ENCODE results near the gene SLC38A3. TPM values are rescaled to one million over a fixed set of nuclear protein-coding genes. Genes with fewer than 3 reads are reported as not detected.
A peak's percentile ranks its signal among the peaks of the same experiment; 100 is the strongest.

The SLC38A3 gene
- total and polyA plus RNA-seq, 2 experiments from 2014 or later = 0.36 TPM; not detected in 1

- peak; percentile 100 for DNase-seq
- peaks cover 15% of the 10 kb centered on the region for H3K4me1 ChIP-seq (ENCODE audit: insufficient read depth)
- peaks cover 4% of the 10 kb centered on the region; the same call in 1 of the 2 replicates for H3F3A ChIP-seq (ENCODE audit: insufficient read depth)
- H3K27ac ChIP-seq = peak within 1 kb of the TSS; percentile 68
- H3K9ac ChIP-seq = peak within 1 kb of the TSS; percentile 89
- peak within 1 kb of the TSS; percentile 94 for H3K4me3 ChIP-seq
- no peaks in the 10 kb centered on the region for H4K20me1 ChIP-seq (ENCODE audit: insufficient read depth)
- H3K9me2 ChIP-seq (ENCODE audit: insufficient read depth) = no peaks in the 10 kb centered on the region
- peak within 1 kb of the TSS; percentile 97 for H3K4me2 ChIP-seq (ENCODE audit: unreplicated experiment)
- no peaks in the 10 kb centered on the region for H3K9me3 ChIP-seq (ENCODE audit: low read depth)
- peak within 1 kb of the TSS; percentile 77 for H2AFZ ChIP-seq
- 2% methylated on average over 42 to 75 of the region's 75 CpGs for WGBS, 2 experiments (ENCODE audit: low coverage in 1 of 2, low lambda C conversion rate in 2 of 2, missing lambda C conversion rate in 2 of 2)
- no peak for TF ChIP-seq EZH2phosphoT487 (IDR thresholded peaks at IDR 0.05; ENCODE audit: insufficient read depth, low read depth)
- TF ChIP-seq EZH2 (IDR thresholded peaks at IDR 0.05; ENCODE audit: insufficient read depth, poor library complexity, severe bottlenecking) = no peak
- no peaks in the 10 kb centered on the region for H3K36me3 ChIP-seq (ENCODE audit: low read depth)
- H3K27me3 ChIP-seq (replicated peaks; ENCODE audit: insufficient read depth) = no peaks in the 10 kb centered on the region
- in situ Hi-C loops (cut with MboI) = no loop called here
- H3K79me2 ChIP-seq (ENCODE audit: insufficient read depth) = peaks cover 48% of the 10 kb centered on the region
Measured at GRCh38 chr3:50235716-50236483, 30.8 kb downstream of the SLC38A3 start, which contains the start of gene GNAI2. Gene GNAI2 (plus strand): TSS chr3:50236204. CDS start chr3:50236336, 132 bp downstream.

GRCh38 chr3:50236484-50237132 lies 31.5 kb downstream of the SLC38A3 start:
- Histone ChIP-seq H3K9ac (peak overlapping the region; percentile 89), H2AFZ (no peak overlapping the region), H3K4me2 (ENCODE audit: unreplicated experiment) (peak overlapping the region; percentile 97), H3K9me2 (ENCODE audit: insufficient read depth) (no peaks in the 10 kb centered on the region), H3K4me1 (ENCODE audit: insufficient read depth) (peaks cover 15% of the 10 kb centered on the region), H3K4me3 (peak overlapping the region; percentile 94), H3K79me2 (ENCODE audit: insufficient read depth) (peaks cover 56% of the 10 kb centered on the region), H3K27me3 (replicated peaks; ENCODE audit: insufficient read depth) (no peaks in the 10 kb centered on the region), H3K27ac (peak overlapping the region; percentile 68), H3K36me3 (ENCODE audit: low read depth) (no peaks in the 10 kb centered on the region), H3F3A (ENCODE audit: insufficient read depth) (peaks cover 4% of the 10 kb centered on the region; the same call in 1 of the 2 replicates), H4K20me1 (ENCODE audit: insufficient read depth) (no peaks in the 10 kb centered on the region), H3K9me3 (ENCODE audit: low read depth) (no peaks in the 10 kb centered on the region)
- TF ChIP-seq EZH2phosphoT487 (IDR thresholded peaks at IDR 0.05; ENCODE audit: insufficient read depth, low read depth) (no peak), EZH2 (IDR thresholded peaks at IDR 0.05; ENCODE audit: insufficient read depth, poor library complexity, severe bottlenecking) (no peak)
- 0 to 1% methylated on average over 12 to 13 of the region's 13 CpGs for WGBS, 2 experiments (ENCODE audit: low coverage in 1 of 2, low lambda C conversion rate in 2 of 2, missing lambda C conversion rate in 2 of 2)
- in situ Hi-C loops (cut with MboI) = no loop called here
- DNase-seq = no peak

DNA sequence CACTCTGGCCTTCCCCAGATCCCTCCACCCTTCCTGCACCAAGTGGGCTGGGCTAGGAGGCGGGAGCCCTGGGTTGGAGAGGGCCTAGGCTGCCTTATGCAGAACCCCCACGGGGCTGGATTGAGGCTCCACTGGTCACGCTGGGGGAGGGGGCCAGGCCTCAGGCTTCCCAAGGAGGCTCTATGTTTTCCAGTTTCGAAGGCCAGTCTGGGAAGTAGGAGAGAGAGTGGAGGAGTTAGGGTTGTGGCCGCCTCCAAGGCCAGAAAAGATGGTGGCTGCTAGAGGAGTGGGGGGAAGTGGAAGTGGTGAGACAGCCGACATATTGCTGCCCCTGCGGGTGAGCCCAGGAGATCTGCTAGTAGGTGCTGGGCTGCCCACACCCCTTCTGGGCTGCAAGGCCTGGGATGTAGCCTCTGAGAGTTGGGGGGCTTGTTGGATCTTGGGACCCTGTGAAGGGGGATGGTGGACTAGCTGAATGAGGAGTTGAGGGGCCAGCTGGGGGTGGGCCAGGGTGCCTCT lies 32.1 kb downstream of the SLC38A3 start:
- Histone ChIP-seq H3K36me3 (ENCODE audit: low read depth) (no peaks in the 10 kb centered on the region), H3K9ac (peak overlapping the region; percentile 89), H3K4me2 (ENCODE audit: unreplicated experiment) (peak overlapping the region; percentile 97), H3K4me1 (ENCODE audit: insufficient read depth) (peaks cover 15% of the 10 kb centered on the region), H4K20me1 (ENCODE audit: insufficient read depth) (no peaks in the 10 kb centered on the region), H3K9me2 (ENCODE audit: insufficient read depth) (no peaks in the 10 kb centered on the region), H3K79me2 (ENCODE audit: insufficient read depth) (peaks cover 61% of the 10 kb centered on the region), H2AFZ (no peak overlapping the region), H3K27ac (peak overlapping the region; percentile 68), H3K27me3 (replicated peaks; ENCODE audit: insufficient read depth) (no peaks in the 10 kb centered on the region), H3F3A (ENCODE audit: insufficient read depth) (peaks cover 4% of the 10 kb centered on the region; the same call in 1 of the 2 replicates), H3K4me3 (peak overlapping the region; percentile 94), H3K9me3 (ENCODE audit: low read depth) (no peaks in the 10 kb centered on the region)
- in situ Hi-C loops (cut with MboI) = no loop called here
- DNase-seq = peak; percentile 69
- WGBS, 2 experiments (ENCODE audit: low coverage in 1 of 2, low lambda C conversion rate in 2 of 2, missing lambda C conversion rate in 2 of 2) = 1% methylated on average over 7 of the region's 7 CpGs
- no peak for TF ChIP-seq EZH2 (IDR thresholded peaks at IDR 0.05; ENCODE audit: insufficient read depth, poor library complexity, severe bottlenecking)
- no peak for TF ChIP-seq EZH2phosphoT487 (IDR thresholded peaks at IDR 0.05; ENCODE audit: insufficient read depth, low read depth)

DNA sequence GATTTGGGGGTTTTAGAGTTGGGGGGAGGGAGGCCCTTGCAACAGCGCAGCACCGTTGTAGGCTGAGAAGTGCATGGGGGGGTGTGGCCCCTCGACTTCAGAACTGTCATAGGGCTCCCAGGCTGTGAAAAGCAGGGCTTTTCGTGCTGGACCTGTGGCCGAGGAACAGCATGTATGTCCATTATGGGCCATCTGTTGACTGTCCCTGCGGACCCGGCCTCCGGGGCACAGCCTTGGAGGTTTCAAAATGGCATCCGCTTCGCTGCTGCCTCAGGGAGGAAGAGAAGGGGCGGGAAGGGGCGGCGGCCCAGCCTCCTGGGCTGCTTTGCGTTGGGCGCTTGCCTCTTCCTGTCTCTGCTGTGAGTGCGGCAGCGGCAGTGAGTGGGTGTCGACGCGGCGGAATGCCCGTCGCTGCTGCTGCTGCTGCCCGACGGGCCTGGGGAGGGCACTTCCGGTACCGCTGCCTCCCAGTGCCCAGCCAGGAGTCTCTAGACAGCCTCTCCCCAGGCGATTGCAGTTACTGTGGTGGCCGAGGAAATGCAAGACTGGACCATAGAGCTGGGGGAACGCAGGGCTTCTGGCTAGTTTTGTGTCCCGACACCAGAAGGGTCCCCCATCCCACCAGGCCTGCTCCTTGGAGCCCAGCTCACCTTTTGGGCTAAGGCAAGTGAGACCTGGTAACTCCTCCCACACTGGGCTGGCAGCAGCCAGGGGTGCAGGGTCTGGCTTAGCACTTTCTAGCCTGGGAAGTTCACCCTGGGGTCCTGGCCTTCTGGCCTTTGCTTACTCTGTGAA lies 32.9 kb downstream of the SLC38A3 start:
- H3K27ac ChIP-seq = peak overlapping the region; percentile 68
- H3K27me3 ChIP-seq (replicated peaks; ENCODE audit: insufficient read depth) = no peaks in the 10 kb centered on the region
- H3F3A ChIP-seq (ENCODE audit: insufficient read depth) = peaks cover 4% of the 10 kb centered on the region; the same call in 1 of the 2 replicates
- peaks cover 20% of the 10 kb centered on the region for H3K4me1 ChIP-seq (ENCODE audit: insufficient read depth)
- peak; percentile 95 for DNase-seq
- TF ChIP-seq EZH2 (IDR thresholded peaks at IDR 0.05; ENCODE audit: insufficient read depth, poor library complexity, severe bottlenecking) (no peak), EZH2phosphoT487 (IDR thresholded peaks at IDR 0.05; ENCODE audit: insufficient read depth, low read depth) (no peak)
- no peaks in the 10 kb centered on the region for H3K36me3 ChIP-seq (ENCODE audit: low read depth)
- no peaks in the 10 kb centered on the region for H3K9me3 ChIP-seq (ENCODE audit: low read depth)
- peaks cover 69% of the 10 kb centered on the region for H3K79me2 ChIP-seq (ENCODE audit: insufficient read depth)
- peak overlapping the region; percentile 97 for H3K4me2 ChIP-seq (ENCODE audit: unreplicated experiment)
- H3K4me3 ChIP-seq = peak overlapping the region; percentile 94
- H3K9ac ChIP-seq = peak overlapping the region; percentile 89
- no peaks in the 10 kb centered on the region for H3K9me2 ChIP-seq (ENCODE audit: insufficient read depth)
- WGBS, 2 experiments (ENCODE audit: low coverage in 1 of 2, low lambda C conversion rate in 2 of 2, missing lambda C conversion rate in 2 of 2) = 1 to 3% methylated on average over 29 to 30 of the region's 31 CpGs
- in situ Hi-C loops (cut with MboI) = no loop called here
- peak overlapping the region; percentile 3; the same call in 1 of the 2 replicates for H2AFZ ChIP-seq
- H4K20me1 ChIP-seq (ENCODE audit: insufficient read depth) = no peaks in the 10 kb centered on the region

Measured in GM23248 (cell line).